KMS-11 (cell line): Measurements from ENCODE around the gene PTGS1.

Experiments used
- H2AFZ ChIP-seq: fragments of 200-600 bp; sonication (generic); 2 replicates; pipeline ENCODE4 v1.6.1; 2016; ENCODE audit warnings: antibody characterized with exemption, mixed run types, low read depth
- H3K27ac ChIP-seq: fragments of 200-600 bp; sonication (generic); 2 replicates; pipeline ENCODE4 v1.6.1; 2016; ENCODE audit warnings: mild to moderate bottlenecking, mixed run types
- H3K27me3 ChIP-seq: fragments of 200-600 bp; sonication (generic); 2 replicates; pipeline ENCODE4 v1.6.1; 2017; ENCODE audit warnings: mild to moderate bottlenecking, low read depth, mixed run types, moderate library complexity; ENCODE audit not compliant: insufficient read depth
- H3K36me3 ChIP-seq: fragments of 200-600 bp; sonication (generic); 2 replicates; pipeline ENCODE4 v1.6.1; 2017; ENCODE audit warnings: mild to moderate bottlenecking, mixed run types; ENCODE audit not compliant: insufficient read depth
- H3K4me1 ChIP-seq: fragments of 200-600 bp; sonication (generic); 2 replicates; pipeline ENCODE4 v1.6.1; 2016; ENCODE audit warnings: mild to moderate bottlenecking, low read depth, mixed run types; ENCODE audit not compliant: poor library complexity, severe bottlenecking
- H3K4me2 ChIP-seq: fragments of 200-600 bp; sonication (generic); 2 replicates; pipeline ENCODE4 v1.7.0; 2016; ENCODE audit warnings: mild to moderate bottlenecking, mixed run types
- H3K4me3 ChIP-seq: fragments of 200-600 bp; sonication (generic); IDR thresholded peaks from 2 replicates; pipeline ENCODE4 v1.6.1; 2017; ENCODE audit warnings: low read depth, low read length, mixed read lengths; ENCODE audit not compliant: insufficient read depth
- H3K79me2 ChIP-seq: fragments of 200-600 bp; sonication (generic); 2 replicates; pipeline ENCODE4 v1.6.1; 2016; ENCODE audit warnings: low read depth, mixed run types; ENCODE audit not compliant: insufficient read depth
- H3K9ac ChIP-seq: fragments of 200-600 bp; sonication (generic); 2 replicates; pipeline ENCODE4 v1.6.1; 2016; ENCODE audit warnings: mild to moderate bottlenecking, mixed run types
- H4K20me1 ChIP-seq: fragments of 200-600 bp; sonication (generic); 2 replicates; pipeline ENCODE4 v1.6.1; 2016; ENCODE audit warnings: mild to moderate bottlenecking, mixed run types; ENCODE audit not compliant: insufficient read depth
- TF ChIP-seq, protein P1 (sequence below): fragments of 200-600 bp; sonication (generic); conservative IDR thresholded peaks from 2 replicates; pipeline ENCODE4 v1.6.1; 2017; ENCODE audit warnings: low read depth, mild to moderate bottlenecking, antibody characterized with exemption, low read length, moderate library complexity, mixed read lengths

Gene PTGS1

DNA sequence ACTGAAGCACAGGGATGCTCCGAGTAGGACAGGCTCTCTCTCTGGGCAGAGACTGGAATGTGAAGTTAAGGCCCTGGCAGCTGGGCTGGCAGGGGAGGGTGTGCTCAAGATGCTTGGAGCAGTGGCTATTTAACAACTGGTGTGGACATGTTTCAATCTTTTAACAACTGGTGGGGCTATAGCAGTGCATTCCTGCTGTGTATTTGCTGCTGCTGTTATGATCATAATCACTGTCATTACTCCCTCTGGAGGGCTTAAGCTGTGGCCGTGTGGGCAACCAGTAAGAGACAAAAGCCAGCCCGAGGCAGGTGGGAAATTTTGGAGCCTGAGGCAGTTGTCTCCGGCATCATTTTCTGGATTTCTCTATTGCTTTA lies 33.3 kb upstream of the PTGS1 start:
- Histone ChIP-seq H3K9ac (no peak overlapping the region), H3K4me3 (no peak overlapping the region), H3K4me1 (no peaks in the 10 kb centered on the region), H4K20me1 (no peaks in the 10 kb centered on the region), H3K79me2 (no peaks in the 10 kb centered on the region), H3K27ac (no peak overlapping the region), H3K27me3 (no peaks in the 10 kb centered on the region), H2AFZ (no peak overlapping the region), H3K36me3 (no peaks in the 10 kb centered on the region), H3K4me2 (no peak overlapping the region)
- TF ChIP-seq, protein P1, sequence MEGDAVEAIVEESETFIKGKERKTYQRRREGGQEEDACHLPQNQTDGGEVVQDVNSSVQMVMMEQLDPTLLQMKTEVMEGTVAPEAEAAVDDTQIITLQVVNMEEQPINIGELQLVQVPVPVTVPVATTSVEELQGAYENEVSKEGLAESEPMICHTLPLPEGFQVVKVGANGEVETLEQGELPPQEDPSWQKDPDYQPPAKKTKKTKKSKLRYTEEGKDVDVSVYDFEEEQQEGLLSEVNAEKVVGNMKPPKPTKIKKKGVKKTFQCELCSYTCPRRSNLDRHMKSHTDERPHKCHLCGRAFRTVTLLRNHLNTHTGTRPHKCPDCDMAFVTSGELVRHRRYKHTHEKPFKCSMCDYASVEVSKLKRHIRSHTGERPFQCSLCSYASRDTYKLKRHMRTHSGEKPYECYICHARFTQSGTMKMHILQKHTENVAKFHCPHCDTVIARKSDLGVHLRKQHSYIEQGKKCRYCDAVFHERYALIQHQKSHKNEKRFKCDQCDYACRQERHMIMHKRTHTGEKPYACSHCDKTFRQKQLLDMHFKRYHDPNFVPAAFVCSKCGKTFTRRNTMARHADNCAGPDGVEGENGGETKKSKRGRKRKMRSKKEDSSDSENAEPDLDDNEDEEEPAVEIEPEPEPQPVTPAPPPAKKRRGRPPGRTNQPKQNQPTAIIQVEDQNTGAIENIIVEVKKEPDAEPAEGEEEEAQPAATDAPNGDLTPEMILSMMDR: no peak

DNA sequence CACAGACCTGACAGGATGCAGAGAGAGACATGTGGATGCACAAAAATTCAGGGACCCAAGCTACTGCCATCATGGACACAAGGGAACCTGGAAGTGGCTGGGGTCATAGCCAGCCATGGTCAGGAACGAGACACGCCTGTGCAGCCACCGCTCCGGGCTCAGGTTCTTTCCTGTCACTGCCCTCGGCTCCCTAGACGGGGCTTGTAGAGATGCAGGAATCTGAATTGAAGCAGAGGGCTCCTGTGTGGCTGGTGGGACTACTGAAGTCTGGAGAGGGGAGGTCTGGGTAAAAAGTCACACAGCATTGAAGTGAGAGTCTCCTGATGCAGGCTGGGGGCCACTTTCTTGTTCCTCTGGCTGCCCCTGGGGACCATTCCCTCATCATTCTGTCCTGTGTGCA lies 32.3 kb upstream of the PTGS1 start:
- H3K27me3 ChIP-seq: no peaks in the 10 kb centered on the region
- no peak overlapping the region for H2AFZ ChIP-seq
- TF ChIP-seq, protein P1: no peak
- no peaks in the 10 kb centered on the region for H3K4me1 ChIP-seq
- H3K9ac ChIP-seq: no peak overlapping the region
- H4K20me1 ChIP-seq: no peaks in the 10 kb centered on the region
- no peaks in the 10 kb centered on the region for H3K36me3 ChIP-seq
- H3K79me2 ChIP-seq: no peaks in the 10 kb centered on the region
- H3K27ac ChIP-seq: no peak overlapping the region
- H3K4me2 ChIP-seq: no peak overlapping the region
- H3K4me3 ChIP-seq: no peak overlapping the region

DNA sequence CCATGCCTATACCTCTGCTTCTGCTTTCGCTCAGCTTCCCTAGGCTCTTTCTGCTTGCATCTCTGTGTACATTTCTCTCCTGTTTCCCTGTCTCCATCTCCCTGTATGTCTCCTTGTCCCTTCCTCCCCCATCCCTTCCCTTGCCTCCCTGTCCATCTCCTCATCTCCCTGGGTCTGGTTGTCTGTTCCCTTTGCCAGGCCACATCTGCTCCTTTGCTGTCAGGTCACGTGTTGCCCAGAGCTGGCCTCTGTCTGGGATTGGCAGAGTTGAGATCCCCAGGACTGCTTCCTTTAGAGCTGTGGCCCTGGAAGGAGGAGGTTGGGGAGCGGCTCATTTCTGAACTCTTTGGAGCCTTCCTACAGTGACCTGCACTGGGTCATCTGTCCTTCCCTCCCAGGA lies 31.8 kb upstream of the PTGS1 start:
- no peak overlapping the region for H3K4me2 ChIP-seq
- no peak overlapping the region for H2AFZ ChIP-seq
- H3K79me2 ChIP-seq: no peaks in the 10 kb centered on the region
- H3K36me3 ChIP-seq: no peaks in the 10 kb centered on the region
- H3K27ac ChIP-seq: no peak overlapping the region
- H3K4me3 ChIP-seq: no peak overlapping the region
- no peak overlapping the region for H3K9ac ChIP-seq
- TF ChIP-seq, protein P1: no peak
- no peaks in the 10 kb centered on the region for H3K4me1 ChIP-seq
- H4K20me1 ChIP-seq: no peaks in the 10 kb centered on the region
- no peaks in the 10 kb centered on the region for H3K27me3 ChIP-seq

DNA sequence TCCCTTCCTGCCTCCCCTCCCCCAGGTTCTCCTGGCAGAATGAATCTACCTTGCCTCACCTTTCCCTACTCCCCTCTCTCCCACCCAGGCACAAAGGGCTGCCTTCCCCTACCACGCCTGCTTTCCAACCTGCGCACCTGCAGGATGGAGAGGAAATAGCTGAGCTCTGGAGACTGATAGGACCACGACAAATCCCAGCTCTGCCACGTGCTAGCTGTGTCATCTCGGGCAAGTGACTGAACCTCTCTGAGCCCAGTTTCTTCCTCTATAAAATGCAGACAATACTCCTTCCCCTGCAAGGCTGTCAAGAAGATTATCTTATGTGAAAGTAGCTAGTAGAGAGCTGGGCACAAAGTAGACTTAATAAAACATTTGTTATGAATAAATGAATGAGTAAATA lies 31.2 kb upstream of the PTGS1 start:
- Histone ChIP-seq H2AFZ (no peak overlapping the region), H3K27me3 (no peaks in the 10 kb centered on the region), H3K9ac (no peak overlapping the region), H3K27ac (no peak overlapping the region), H3K4me3 (no peak overlapping the region), H3K36me3 (no peaks in the 10 kb centered on the region), H3K79me2 (no peaks in the 10 kb centered on the region), H3K4me1 (no peaks in the 10 kb centered on the region), H4K20me1 (no peaks in the 10 kb centered on the region), H3K4me2 (no peak overlapping the region)
- TF ChIP-seq, protein P1: no peak

DNA sequence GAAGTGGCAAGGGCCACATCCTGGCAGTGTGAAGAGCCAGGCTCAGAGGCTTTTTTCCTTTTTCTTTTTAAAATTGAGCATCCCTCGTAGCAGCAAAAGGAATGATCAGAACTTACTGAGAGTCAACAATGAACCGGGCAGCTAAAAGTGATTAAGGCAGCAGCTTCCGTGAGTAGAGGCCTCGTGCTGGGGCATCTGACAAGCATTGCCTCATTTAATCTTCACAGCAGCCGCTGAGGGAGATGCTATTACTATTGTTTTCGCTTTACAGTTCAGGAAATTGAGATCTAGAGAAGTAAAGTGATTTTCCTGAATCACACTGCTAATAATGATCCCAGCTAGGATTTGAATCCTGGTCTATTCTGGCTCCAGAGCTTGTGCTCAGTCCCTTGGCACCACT lies 30.7 kb upstream of the PTGS1 start:
- H3K4me2 ChIP-seq: no peak overlapping the region
- no peak overlapping the region for H3K4me3 ChIP-seq
- no peaks in the 10 kb centered on the region for H3K27me3 ChIP-seq
- H3K9ac ChIP-seq: no peak overlapping the region
- H3K4me1 ChIP-seq: no peaks in the 10 kb centered on the region
- no peaks in the 10 kb centered on the region for H3K79me2 ChIP-seq
- H3K27ac ChIP-seq: no peak overlapping the region
- H2AFZ ChIP-seq: no peak overlapping the region
- TF ChIP-seq, protein P1: no peak
- no peaks in the 10 kb centered on the region for H3K36me3 ChIP-seq
- no peaks in the 10 kb centered on the region for H4K20me1 ChIP-seq
